ENCODE results near the gene UPK3B.
"Not testable (repeated sequence)": the region's sequence is repeated elsewhere in the genome, so short reads cannot be mapped to it uniquely, and the experiment has no call there.

DNA sequence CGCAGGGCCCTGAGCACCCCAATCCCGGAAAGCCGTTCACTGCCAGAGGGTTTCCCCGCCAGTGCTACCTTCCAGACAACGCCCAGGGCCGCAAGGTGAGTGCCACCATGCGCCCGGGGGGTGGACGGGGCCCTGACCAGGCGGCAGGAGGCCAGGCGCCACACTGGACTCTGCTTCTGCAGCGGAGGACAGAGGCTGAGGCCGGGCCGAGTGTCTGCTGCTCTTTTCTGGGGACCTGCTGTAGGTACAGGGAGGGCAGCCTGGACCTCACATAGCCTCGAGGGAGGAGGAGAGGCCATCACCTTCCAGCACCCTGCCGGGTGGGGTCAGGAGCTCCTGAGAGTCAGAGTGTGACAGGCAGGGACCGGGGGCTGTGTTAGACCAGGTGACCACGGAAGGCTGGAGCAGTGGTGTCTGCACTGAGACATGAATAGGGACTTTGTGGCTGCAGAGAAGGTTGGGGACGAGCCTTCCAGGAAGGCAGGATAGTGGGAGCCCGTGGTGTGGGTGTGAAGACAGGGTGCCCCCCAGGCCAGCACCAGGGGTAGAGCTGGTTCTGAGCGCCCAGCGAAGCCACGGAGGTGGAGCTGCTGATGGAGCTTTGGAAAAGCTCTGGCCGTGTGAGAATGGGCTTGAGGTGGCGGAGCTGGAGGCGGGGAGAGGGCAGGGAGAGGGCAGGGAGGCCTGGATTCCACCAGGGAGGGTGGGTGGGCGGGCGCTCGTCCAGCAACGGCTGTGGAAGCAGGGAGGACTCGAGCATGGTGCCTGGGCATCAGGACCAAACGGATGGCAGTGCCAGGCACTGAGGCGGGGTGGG, 5.8 kb upstream of the UPK3B start:
- not testable (repeated sequence) for TF ChIP-seq CTCF (IDR thresholded peaks at IDR 0.05); POLR2AphosphoS5 (IDR thresholded peaks at IDR 0.05; ENCODE audit: insufficient read depth in 1 of 2, low read depth in 1 of 2); POLR2A (IDR thresholded peaks at IDR 0.05)

All from vagina (tissue), 2 donors.